ENCODE results near the gene DNAJC5G. TPM values are rescaled to one million over a fixed set of nuclear protein-coding genes. Genes with fewer than 3 reads are reported as not detected.
"Not testable (repeated sequence)": the region's sequence is repeated elsewhere in the genome, so short reads cannot be mapped to it uniquely, and the experiment has no call there.

The DNAJC5G gene
- polyA plus RNA-seq, 6 donors from 2014 or later = not detected

DNA sequence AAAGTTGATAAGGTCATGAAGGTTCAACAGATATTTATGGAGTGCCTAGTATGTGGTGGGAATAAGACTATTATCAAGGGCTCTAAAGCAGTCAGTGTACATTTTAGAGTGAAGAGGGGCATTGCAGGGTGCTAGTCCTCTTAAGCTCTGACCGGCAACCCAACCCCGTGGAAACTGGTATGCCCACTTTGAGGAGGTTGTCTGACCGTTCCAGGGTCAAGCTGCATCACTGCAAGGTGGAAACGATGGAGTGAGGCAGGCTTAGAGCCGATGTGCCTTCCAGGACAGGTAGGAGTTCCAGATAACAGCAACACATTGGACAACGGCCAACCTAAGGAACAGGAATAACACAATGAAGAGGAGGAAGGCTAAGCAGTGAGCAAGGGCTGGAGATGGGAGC lies 34.4 kb downstream of the DNAJC5G start:
- Mint-ChIP-seq H3K4me1 (peaks cover 6 to 15% (median 7%) of the 10 kb centered on the region in 3 donors), H3K27ac (no peak overlapping the region), H3K27me3 (peaks cover 7 to 28% (median 12%) of the 10 kb centered on the region in 3 donors), H3K4me3 (peak overlapping the region in 1 of 8 donors; percentile 64), H3K9me3 (no peaks in the 10 kb centered on the region), H3K36me3 (peaks cover 13 to 27% of the 10 kb centered on the region in 2 donors)
- no peak for DNase-seq
- ATAC-seq (ENCODE audit: low read depth in 2 of 2) = no peak

DNA sequence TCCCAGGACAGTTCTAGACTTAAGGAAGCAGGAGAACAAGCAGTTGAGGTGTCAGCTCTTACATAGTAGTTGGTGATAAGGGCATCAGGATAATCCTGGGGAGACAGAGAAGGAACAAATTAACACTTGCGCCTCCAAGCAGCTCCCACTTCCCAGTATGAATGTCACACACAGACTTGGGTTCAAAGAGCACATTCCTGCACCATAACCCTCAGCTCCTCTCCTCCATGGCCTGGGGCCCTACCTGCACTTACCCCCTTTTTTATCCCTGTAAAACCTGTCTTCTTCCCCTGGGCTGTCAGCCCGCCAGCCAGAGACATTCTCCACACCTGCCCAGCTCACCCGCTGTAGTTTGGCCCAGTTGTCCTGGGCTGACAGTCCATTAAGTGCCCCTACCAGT lies 36.9 kb downstream of the DNAJC5G start:
- Mint-ChIP-seq H3K27me3 (peaks cover 0 to 4% (median 0%) of the 10 kb centered on the region in 3 donors), H3K4me1 (peaks cover 2 to 10% (median 3%) of the 10 kb centered on the region in 3 donors), H3K27ac (peak overlapping the region in 2 of 6 donors; percentile 10 to 15), H3K4me3 (no peak overlapping the region), H3K9me3 (no peaks in the 10 kb centered on the region), H3K36me3 (peaks cover 13 to 27% of the 10 kb centered on the region in 2 donors)
- DNase-seq = no peak
- no peak for ATAC-seq (ENCODE audit: low read depth in 2 of 2)

DNA sequence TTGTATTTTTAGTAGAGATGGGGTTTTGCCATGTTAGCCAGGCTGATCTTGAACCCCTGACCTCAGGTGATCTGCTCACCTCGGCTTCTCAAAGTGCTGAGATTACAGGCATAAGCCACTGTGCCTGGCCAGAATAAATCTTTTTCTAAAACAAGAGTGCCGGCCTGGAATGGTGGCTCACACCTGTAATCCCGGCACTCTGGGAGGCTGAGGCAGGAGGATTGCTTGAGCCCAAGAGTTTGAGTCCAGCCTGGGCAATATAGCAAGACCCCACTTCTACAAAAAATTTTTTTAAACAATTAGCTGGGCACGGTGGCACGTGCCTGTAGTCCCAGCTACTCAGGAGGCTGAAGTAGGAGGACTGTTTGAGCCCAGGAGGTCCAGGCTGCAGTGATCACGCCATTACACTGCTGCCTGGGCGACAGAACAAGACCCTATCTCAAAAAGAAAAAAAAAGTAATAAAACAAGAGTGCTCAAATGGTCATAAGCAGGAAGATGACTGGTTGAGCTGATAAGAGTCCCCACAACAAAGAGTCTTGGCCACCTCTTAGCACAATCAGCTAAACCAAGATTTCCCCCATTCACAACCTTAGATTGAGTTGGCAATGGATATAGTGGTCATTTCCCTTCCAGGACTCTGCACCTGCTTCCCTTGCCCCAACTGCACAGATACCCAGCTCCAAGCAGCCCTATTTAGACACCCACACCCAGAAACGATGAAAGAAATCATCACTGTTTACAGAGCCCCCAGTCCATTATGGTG lies 38.8 kb downstream of the DNAJC5G start:
- H3K27ac Mint-ChIP-seq = no peak overlapping the region
- peaks cover 13 to 27% of the 10 kb centered on the region in 2 donors for H3K36me3 Mint-ChIP-seq
- H3K4me1 Mint-ChIP-seq = peaks cover 0 to 10% (median 0%) of the 10 kb centered on the region in 3 donors
- ATAC-seq (ENCODE audit: low read depth in 2 of 2) (no peak), DNase-seq (no peak)
- no peaks in the 10 kb centered on the region for H3K27me3 Mint-ChIP-seq
- no peaks in the 10 kb centered on the region for H3K9me3 Mint-ChIP-seq
- H3K4me3 Mint-ChIP-seq = no peak overlapping the region

GRCh38 chr2:27314709-27315108 lies 39.5 kb downstream of the DNAJC5G start:
- DNase-seq = no peak
- Mint-ChIP-seq H3K9me3 (no peaks in the 10 kb centered on the region), H3K27me3 (no peaks in the 10 kb centered on the region), H3K36me3 (peaks cover 10 to 20% of the 10 kb centered on the region in 2 donors), H3K4me3 (no peak overlapping the region), H3K27ac (no peak overlapping the region), H3K4me1 (peaks cover 0 to 10% (median 0%) of the 10 kb centered on the region in 3 donors)
- no peak for ATAC-seq (ENCODE audit: low read depth in 2 of 2)

GRCh38 chr2:27315122-27315521 lies 39.9 kb downstream of the DNAJC5G start:
- no peaks in the 10 kb centered on the region for H3K27me3 Mint-ChIP-seq
- DNase-seq (no peak), ATAC-seq (ENCODE audit: low read depth in 2 of 2) (no peak)
- H3K4me1 Mint-ChIP-seq = peaks cover 0 to 10% (median 0%) of the 10 kb centered on the region in 3 donors
- peaks cover 7 to 16% of the 10 kb centered on the region in 2 donors for H3K36me3 Mint-ChIP-seq
- no peak overlapping the region for H3K27ac Mint-ChIP-seq
- no peaks in the 10 kb centered on the region for H3K9me3 Mint-ChIP-seq
- no peak overlapping the region for H3K4me3 Mint-ChIP-seq

DNA sequence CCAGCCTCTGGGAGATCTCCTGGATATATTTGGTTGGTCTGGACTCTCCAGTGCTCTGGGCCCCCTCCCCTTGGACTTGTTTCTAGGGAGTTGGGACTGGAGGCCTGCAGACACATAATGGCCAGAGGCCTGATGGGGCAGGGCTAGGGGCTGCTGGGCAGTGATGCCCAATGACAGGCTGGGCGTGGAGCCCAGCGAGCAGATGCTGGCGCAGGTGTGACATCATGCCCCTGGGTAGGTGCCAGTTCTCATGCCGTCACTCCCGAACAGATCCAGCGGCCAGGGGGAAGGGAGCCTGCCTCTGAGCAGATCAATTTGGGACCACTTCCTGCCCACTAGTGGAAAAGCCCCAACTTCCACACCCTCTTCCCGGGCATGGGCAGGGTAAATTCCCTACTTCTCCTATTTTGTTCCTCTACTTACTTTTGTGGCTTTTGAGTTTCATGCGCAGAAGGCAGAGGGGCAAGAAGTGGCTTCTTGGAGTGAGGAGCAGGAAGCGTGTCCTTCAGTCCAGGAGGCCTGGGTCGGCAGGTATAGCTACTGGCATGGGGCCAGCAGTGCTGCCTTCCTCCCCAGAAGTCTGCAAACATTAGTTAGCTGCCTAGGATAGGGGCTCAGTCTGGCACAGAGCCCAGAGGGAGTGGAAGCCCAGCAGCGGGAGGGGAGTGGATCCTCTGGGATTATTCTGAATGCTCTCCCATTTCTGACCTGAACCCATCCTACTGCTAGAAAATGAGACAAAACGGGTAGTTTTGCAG lies 41.6 kb downstream of the DNAJC5G start:
- H3K4me3 Mint-ChIP-seq = no peak overlapping the region
- no peaks in the 10 kb centered on the region for H3K27me3 Mint-ChIP-seq
- no peaks in the 10 kb centered on the region for H3K9me3 Mint-ChIP-seq
- H3K36me3 Mint-ChIP-seq = peaks cover 0 to 15% of the 10 kb centered on the region in 2 donors
- ATAC-seq (ENCODE audit: low read depth in 2 of 2) (no peak), DNase-seq (no peak)
- H3K4me1 Mint-ChIP-seq = peaks cover 6 to 15% (median 7%) of the 10 kb centered on the region in 3 donors
- H3K27ac Mint-ChIP-seq = peak overlapping the region in 1 of 6 donors; percentile 76

GRCh38 chr2:27319839-27320238 lies 44.6 kb downstream of the DNAJC5G start:
- peaks cover 20 to 22% (median 22%) of the 10 kb centered on the region in 3 donors for H3K4me1 Mint-ChIP-seq
- not testable (repeated sequence) for H3K27ac Mint-ChIP-seq; H3K4me3 Mint-ChIP-seq; ATAC-seq (ENCODE audit: low read depth in 2 of 2); H3K36me3 Mint-ChIP-seq; H3K9me3 Mint-ChIP-seq; H3K27me3 Mint-ChIP-seq; DNase-seq

DNA sequence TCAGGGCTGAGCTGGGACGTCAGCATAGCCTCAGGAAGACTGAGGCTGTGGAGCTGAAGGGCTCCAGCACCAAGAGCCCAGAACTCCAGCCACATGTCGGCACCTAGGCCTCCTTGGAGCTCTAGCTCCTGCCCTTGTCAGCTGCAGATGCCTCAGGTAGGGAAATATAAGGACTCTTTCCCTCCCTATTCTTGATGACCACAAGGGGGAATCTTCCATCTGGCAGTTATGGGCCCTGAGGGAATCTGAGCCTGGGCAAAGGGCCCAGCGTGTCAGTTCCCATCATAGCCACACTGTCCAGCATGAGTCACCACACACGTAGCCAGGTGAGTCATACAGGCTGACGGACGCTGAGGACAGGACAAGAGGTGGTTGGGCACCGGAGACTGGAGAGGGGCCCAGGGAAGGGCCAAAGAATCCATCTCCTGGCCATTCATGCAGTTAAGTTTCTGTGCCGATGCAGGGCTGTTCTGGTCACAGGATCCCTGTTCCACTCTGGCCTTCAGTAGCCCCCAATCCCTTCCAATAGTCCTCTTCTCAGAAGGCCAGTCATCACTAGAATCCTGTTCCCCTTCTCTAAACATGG lies 45.8 kb downstream of the DNAJC5G start:
- H3K36me3 Mint-ChIP-seq = peaks cover 6 to 7% of the 10 kb centered on the region in 2 donors
- no peaks in the 10 kb centered on the region for H3K27me3 Mint-ChIP-seq
- H3K4me3 Mint-ChIP-seq = peak overlapping the region in 4 of 8 donors; percentile 16 to 98 (median 65)
- H3K9me3 Mint-ChIP-seq = no peaks in the 10 kb centered on the region
- DNase-seq = no peak
- H3K4me1 Mint-ChIP-seq = peaks cover 18 to 22% (median 20%) of the 10 kb centered on the region in 3 donors
- no peak for ATAC-seq (ENCODE audit: low read depth in 2 of 2)
- peak overlapping the region in 1 of 6 donors; percentile 99 for H3K27ac Mint-ChIP-seq

DNA sequence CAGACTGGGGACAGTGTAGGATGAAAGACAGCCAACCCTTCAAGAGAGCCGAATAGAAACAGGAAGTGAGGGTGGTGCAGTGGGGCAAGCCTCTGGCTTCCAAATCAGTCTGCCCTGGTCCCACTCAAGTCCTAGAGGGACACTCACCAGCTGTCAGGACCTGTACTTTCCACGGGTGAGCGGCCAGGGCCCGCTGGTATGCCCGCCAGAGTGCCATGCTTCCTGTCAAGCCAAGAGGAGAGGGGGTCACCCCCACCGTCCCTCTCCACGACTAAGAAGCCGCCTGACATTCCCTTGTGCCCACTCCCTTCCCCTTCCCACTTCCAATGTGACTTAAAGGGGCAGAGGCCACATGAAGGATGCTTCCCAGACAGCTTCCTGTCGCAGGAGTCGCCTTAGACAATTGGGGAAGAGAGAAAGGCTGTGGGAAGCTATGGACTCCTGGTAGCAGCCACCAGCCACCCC lies 47.1 kb downstream of the DNAJC5G start:
- DNase-seq (peak; percentile 31), ATAC-seq (ENCODE audit: low read depth in 2 of 2) (peak; percentile 54 to 63)
- Mint-ChIP-seq H3K9me3 (no peaks in the 10 kb centered on the region), H3K27ac (peak overlapping the region; percentile 97 to 100 (median 99)), H3K4me3 (peak overlapping the region; percentile 92 to 100 (median 98)), H3K36me3 (peaks cover 13 to 20% of the 10 kb centered on the region in 2 donors), H3K27me3 (no peaks in the 10 kb centered on the region), H3K4me1 (peaks cover 20 to 22% (median 21%) of the 10 kb centered on the region in 3 donors)

GRCh38 chr2:27322766-27323595 lies 47.7 kb downstream of the DNAJC5G start, which contains the start of gene MPV17:
MPV17 (minus strand) TSS chr2:27323097; CDS start chr2:27322517, 580 bp downstream.
- Mint-ChIP-seq H3K36me3 (peaks cover 15 to 20% of the 10 kb centered on the region in 2 donors), H3K9me3 (no peaks in the 10 kb centered on the region), H3K4me1 (peaks cover 20 to 22% (median 21%) of the 10 kb centered on the region in 3 donors), H3K27me3 (no peaks in the 10 kb centered on the region), H3K4me3 (peak within 1 kb of the TSS; percentile 92 to 100 (median 98)), H3K27ac (peak within 1 kb of the TSS; percentile 97 to 100 (median 99))
- ATAC-seq (ENCODE audit: low read depth in 2 of 2) = peak; percentile 95 to 96
- DNase-seq = peak; percentile 82

- Mint-ChIP-seq H3K27me3 (no peaks in the 10 kb centered on the region), H3K27ac (peak overlapping the region; percentile 97 to 100 (median 99)), H3K9me3 (no peaks in the 10 kb centered on the region), H3K36me3 (peaks cover 20 to 22% of the 10 kb centered on the region in 2 donors), H3K4me1 (peaks cover 20 to 22% (median 21%) of the 10 kb centered on the region in 3 donors), H3K4me3 (peak overlapping the region; percentile 92 to 100 (median 98))
- ATAC-seq (ENCODE audit: low read depth in 2 of 2) (no peak), DNase-seq (no peak)
Observed at GRCh38 chr2:27323596-27324285, 48.5 kb downstream of the DNAJC5G start.

- H3K9me3 Mint-ChIP-seq = no peaks in the 10 kb centered on the region
- peak overlapping the region in 3 of 6 donors; percentile 56 to 99 (median 83) for H3K27ac Mint-ChIP-seq
- H3K4me3 Mint-ChIP-seq = peak overlapping the region; percentile 27 to 100 (median 72)
- DNase-seq (no peak), ATAC-seq (ENCODE audit: low read depth in 2 of 2) (no peak)
- H3K36me3 Mint-ChIP-seq = peaks cover 20 to 22% of the 10 kb centered on the region in 2 donors
- H3K4me1 Mint-ChIP-seq = peaks cover 20 to 22% (median 21%) of the 10 kb centered on the region in 3 donors
- H3K27me3 Mint-ChIP-seq = no peaks in the 10 kb centered on the region
Observed at GRCh38 chr2:27324720-27325119, 49.5 kb downstream of the DNAJC5G start.
